Ovary (tissue), 9 donors: ENCODE measurements around the gene SH3RF3. TPM values are rescaled to one million over a fixed set of nuclear protein-coding genes. Genes with fewer than 3 reads are reported as not detected.

ENCODE experiments used
- DNase-seq, 5 donors: peaks; one replicate each; pipeline ENCODE4 v3.0.0-alpha.2; 2019 to 2020
- H3K27ac ChIP-seq, 2 donors: fragments of 200-600 bp; one replicate each; pipeline versions ENCODE4 v1.5.1 to v1.8.0; 2019 to 2022
- H3K27me3 ChIP-seq: fragments of 200-600 bp; one replicate; pipeline ENCODE4 v1.8.0; 2022
- H3K36me3 ChIP-seq: fragments of 200-600 bp; sonication (generic); one replicate; pipeline ENCODE4 v1.5.1; 2019
- H3K4me1 ChIP-seq: one replicate; pipeline ENCODE4 v1.8.1; 2013; ENCODE audit warnings: mild to moderate bottlenecking, moderate library complexity; ENCODE audit not compliant: insufficient read depth
- H3K4me3 ChIP-seq: fragments of 200-600 bp; sonication (generic); one replicate; pipeline ENCODE4 v1.5.1; 2017
- H3K9me3 ChIP-seq, 2 donors: fragments of 200-600 bp in 1 of 2; sonication (generic) in 1 of 2; one replicate each; pipeline versions ENCODE4 v1.5.1 to v1.8.1; 2013 to 2019; ENCODE audit warnings: mild to moderate bottlenecking in 1 of 2, moderate library complexity in 1 of 2
- CTCF ChIP-seq, 3 donors: fragments of 450-650 bp in 2 of 3; fragments of 200-600 bp in 1 of 3; IDR thresholded peaks; one replicate each; pipeline versions ENCODE4 v1.5.1 to v1.8.0; 2016 to 2022; ENCODE audit warnings: antibody characterized with exemption in 3 of 3, mild to moderate bottlenecking in 1 of 3
- EP300 ChIP-seq: sonication (generic); formaldehyde crosslinking; IDR thresholded peaks from one replicate; pipeline ENCODE4 v1.6.1; 2017; ENCODE audit warnings: antibody characterized with exemption
- POLR2A ChIP-seq: fragments of 450-650 bp; IDR thresholded peaks from one replicate; pipeline ENCODE4 v1.6.1; 2017; ENCODE audit warnings: antibody characterized with exemption, mild to moderate bottlenecking, moderate library complexity
- WGBS, 3 donors: extraction: QIAGEN DNeasy Blood & Tissue Kit in 1 of 3; methylation state at CpG; one replicate each; pipeline versions ENCODE4 v1.1.5 to v1.1.7; 2013 to 2017; 5-methylcytosine and 5-hydroxymethylcytosine counted together
- intact Hi-C, 4 donors: fragments of 100-400 bp; cut with DNase I; formaldehyde crosslinking; loops; one replicate each; pipeline versions ENCODE4 v1.11.0 to v1.15.1; 2022 to 2023
- polyA plus RNA-seq, 2 donors: library from polyadenylated mRNA; stranded (reverse); fragments of 200-250 nt in 1 of 2; fragments of 350-450 nt in 1 of 2; fragmentation: Illumina TruSeq in 1 of 2; extraction: RNeasy Lipid Tissue Mini Kit (QIAGEN cat#74804) in 1 of 2; gene quantifications; one replicate each; pipeline ENCODE4 v1.2.3, GENCODE V29; 2013 to 2014
- total RNA-seq, 7 donors: library from RNA; depleted of rRNA in 2 of 7; stranded (reverse); fragments of >200 nt in 2 of 7; fragmentation: NEBNext Ultra II Directional in 3 of 7; extraction: Animal tissue kit (Norgen Biotek cat#: 25700) in 3 of 7; gene quantifications; one replicate each; pipeline versions ENCODE4 v1.1.0 to v1.2.4, GENCODE V29; 2016 to 2023
- donor health status: DM: no; HTN: no; CAD: no; lungs with moderate emphysema.
- donor health status: DM: no; HTN: no; CAD: no.
- donor health status: Bipolar disorder and iron deficiency.
- donor health status: DM: yes; HTN: yes; CAD: no.
- donor health status: DM: no; HTN: no; CAD: no.
- donor health status: DM: yes; HTN: yes; CAD: no.

The SH3RF3 gene
- total and polyA plus RNA-seq, 9 donors = 2.7 to 10.1 (median 4.5) TPM

- intact Hi-C loops = no loop called here
- Histone ChIP-seq H3K4me1 (no peaks in the 10 kb centered on the region), H3K27ac (no peak overlapping the region), H3K27me3 (no peaks in the 10 kb centered on the region), H3K9me3 (no peaks in the 10 kb centered on the region), H3K36me3 (no peaks in the 10 kb centered on the region), H3K4me3 (no peak overlapping the region)
- TF ChIP-seq CTCF (IDR thresholded peaks at IDR 0.05) (no peak), POLR2A (no peak)
- DNase-seq = peak in 1 of 5 donors; percentile 4
- WGBS, 3 donors = 56 to 67% (median 62%) methylated on average over 20 of the region's 20 CpGs
Observed at GRCh38 chr2:109521233-109522062, 392.4 kb downstream of the SH3RF3 start.

DNA sequence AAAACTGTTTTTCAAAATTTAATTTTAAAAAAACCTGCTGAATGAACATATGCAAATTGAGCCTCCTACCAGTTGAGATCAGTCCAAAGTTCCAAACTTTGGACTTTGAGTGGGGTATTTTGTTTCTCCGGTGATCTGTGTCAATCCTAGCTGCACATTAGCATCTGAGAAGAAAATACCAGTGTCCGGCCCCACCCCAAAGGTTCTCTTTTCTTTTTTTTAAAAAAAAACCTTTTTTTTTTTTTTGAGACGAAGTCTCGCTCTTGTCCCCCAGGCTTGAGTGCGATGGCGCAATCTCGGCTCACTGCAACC, 393.0 kb downstream of the SH3RF3 start:
- TF ChIP-seq EP300 = no peak
- no peak for TF ChIP-seq CTCF (IDR thresholded peaks at IDR 0.05)
- no peak for TF ChIP-seq POLR2A
- H3K9me3 ChIP-seq = no peaks in the 10 kb centered on the region
- no peak overlapping the region for H3K27ac ChIP-seq
- H3K36me3 ChIP-seq = no peaks in the 10 kb centered on the region
- WGBS, 3 donors = 87 to 92% (median 91%) methylated on average over 7 of the region's 7 CpGs
- H3K4me1 ChIP-seq = no peaks in the 10 kb centered on the region
- intact Hi-C loops = no loop called here
- H3K4me3 ChIP-seq = no peak overlapping the region
- peak in 1 of 5 donors; percentile 10 for DNase-seq
- H3K27me3 ChIP-seq = no peaks in the 10 kb centered on the region

DNA sequence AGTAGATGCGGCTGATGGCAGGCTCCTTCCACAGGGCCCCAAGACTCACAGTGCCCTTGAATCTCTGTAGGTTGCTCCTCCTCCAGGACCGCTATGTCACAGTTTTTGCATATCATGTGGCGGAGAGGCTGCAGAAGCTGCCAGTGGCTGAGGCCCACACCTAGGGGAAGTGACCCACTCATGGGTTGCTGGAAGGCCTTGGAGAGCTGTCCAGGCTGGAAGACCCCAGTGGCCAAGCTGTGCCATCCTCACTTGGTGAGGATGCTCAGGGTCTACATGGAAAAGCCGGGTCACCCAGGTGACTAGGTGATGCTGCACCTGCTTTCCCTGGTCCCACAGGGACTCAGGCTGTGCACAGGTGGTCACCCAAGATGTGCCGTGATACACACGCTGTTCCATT, 394.1 kb downstream of the SH3RF3 start:
- intact Hi-C loops = no loop called here
- peak in 1 of 5 donors; percentile 17 for DNase-seq
- WGBS, 3 donors = 78 to 80% (median 79%) methylated on average over 6 of the region's 6 CpGs
- Histone ChIP-seq H3K36me3 (no peaks in the 10 kb centered on the region), H3K9me3 (no peaks in the 10 kb centered on the region), H3K27ac (no peak overlapping the region), H3K4me3 (no peak overlapping the region), H3K4me1 (no peaks in the 10 kb centered on the region), H3K27me3 (no peaks in the 10 kb centered on the region)
- TF ChIP-seq CTCF (IDR thresholded peaks at IDR 0.05) (no peak), POLR2A (no peak), EP300 (no peak)

DNA sequence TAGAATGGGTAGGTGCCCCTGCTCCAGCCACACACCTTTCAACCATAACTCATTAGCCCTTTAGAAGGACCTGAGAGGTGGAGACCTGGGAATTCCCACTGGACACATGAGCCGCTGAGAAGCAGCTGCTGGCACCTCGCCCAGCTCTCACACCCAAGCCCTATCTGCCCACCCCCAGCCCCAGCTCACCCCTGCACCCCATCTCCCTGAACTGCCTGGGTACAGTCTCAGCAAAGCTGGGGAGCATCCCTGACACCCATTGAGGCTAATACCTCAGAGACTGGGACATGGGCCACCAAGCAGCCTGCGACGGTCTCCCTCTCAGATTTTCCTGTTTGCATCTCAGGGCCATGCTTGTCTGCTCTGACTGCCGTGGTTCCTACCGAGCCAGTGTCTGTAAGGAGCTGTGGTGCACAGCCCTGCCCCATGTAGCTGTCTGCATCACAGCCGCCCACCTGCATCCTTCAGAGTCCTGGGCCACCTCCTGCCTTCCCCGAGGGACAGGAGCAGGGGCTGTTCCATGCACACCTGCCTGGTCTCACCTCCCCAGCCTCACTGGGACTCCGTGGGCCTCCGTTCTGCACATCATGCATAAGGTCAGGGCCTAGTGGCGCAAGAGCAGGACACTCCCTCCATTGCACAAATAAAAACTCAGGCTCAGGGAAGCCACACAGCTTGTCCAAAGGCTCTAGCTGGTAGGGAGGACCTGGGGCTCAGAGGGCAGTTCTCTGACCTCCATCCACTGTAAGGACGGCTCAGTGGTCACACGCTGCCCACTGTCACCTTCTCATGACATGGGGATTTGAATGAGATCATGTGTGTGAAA, 394.7 kb downstream of the SH3RF3 start:
- no peak for TF ChIP-seq EP300
- no peak for TF ChIP-seq POLR2A
- no peak for TF ChIP-seq CTCF (IDR thresholded peaks at IDR 0.05)
- H3K27me3 ChIP-seq = no peaks in the 10 kb centered on the region
- intact Hi-C loops = no loop called here
- H3K9me3 ChIP-seq = no peaks in the 10 kb centered on the region
- 80 to 84% (median 81%) methylated on average over 13 of the region's 13 CpGs for WGBS, 3 donors
- DNase-seq = peak in 1 of 5 donors; percentile 23
- no peaks in the 10 kb centered on the region for H3K36me3 ChIP-seq
- H3K27ac ChIP-seq = no peak overlapping the region
- no peaks in the 10 kb centered on the region for H3K4me1 ChIP-seq
- H3K4me3 ChIP-seq = no peak overlapping the region
